Putamen (tissue), 1 donor: ENCODE measurements around the gene AQP4.
A peak's percentile ranks its signal among the peaks of the same experiment; 100 is the strongest.

Source experiments
- DNase-seq: peaks from one replicate; pipeline ENCODE4 v3.0.0-alpha.2; 2016; ENCODE audit warnings: low spot score

The AQP4 gene, protein sequence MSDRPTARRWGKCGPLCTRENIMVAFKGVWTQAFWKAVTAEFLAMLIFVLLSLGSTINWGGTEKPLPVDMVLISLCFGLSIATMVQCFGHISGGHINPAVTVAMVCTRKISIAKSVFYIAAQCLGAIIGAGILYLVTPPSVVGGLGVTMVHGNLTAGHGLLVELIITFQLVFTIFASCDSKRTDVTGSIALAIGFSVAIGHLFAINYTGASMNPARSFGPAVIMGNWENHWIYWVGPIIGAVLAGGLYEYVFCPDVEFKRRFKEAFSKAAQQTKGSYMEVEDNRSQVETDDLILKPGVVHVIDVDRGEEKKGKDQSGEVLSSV

DNA sequence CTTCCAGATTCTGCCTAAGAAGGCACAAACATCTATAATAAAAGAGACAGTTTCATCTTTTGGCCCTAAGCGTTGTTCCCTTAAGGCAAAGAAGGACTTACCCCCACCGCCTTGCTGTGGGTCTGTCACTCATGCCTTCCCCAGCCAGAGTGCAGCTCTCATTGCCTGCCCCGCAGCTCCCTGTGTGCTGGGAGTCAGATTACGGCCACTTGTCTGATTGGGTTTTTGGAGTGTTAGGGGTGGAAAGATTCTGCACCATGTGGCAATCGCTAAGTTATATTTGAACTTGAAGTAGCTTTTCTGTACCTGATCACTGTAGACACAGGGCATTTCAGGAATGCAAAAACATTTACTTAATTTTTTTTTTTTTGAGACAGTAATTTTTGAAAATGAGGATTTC is at the start of gene AQP4:
TSS of gene AQP4 (minus strand) at position 151 of the 400 bp plus-strand sequence. CDS start at position 133, 18 bp downstream.
- no peak for DNase-seq

DNA sequence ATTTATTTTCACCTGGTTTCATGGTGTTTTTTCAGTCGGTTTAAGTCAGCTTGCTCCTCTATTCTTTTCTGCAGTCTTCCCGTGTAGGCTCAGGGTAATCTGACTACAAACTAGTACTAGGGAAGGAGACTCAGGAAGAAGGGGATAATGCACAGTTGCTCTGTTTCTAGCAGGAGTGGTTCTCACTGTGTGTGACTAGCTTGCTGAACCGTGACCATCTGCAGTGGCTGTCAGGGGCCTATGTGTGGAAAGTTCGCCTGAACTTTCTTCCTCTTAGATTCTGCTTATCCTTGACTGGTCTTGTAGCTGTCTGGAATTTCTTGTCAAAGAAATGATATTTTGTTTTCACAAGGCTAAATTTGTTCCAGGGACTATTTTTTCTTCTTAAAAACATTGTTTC is 46.3 kb upstream of the AQP4 start:
- no peak for DNase-seq

DNA sequence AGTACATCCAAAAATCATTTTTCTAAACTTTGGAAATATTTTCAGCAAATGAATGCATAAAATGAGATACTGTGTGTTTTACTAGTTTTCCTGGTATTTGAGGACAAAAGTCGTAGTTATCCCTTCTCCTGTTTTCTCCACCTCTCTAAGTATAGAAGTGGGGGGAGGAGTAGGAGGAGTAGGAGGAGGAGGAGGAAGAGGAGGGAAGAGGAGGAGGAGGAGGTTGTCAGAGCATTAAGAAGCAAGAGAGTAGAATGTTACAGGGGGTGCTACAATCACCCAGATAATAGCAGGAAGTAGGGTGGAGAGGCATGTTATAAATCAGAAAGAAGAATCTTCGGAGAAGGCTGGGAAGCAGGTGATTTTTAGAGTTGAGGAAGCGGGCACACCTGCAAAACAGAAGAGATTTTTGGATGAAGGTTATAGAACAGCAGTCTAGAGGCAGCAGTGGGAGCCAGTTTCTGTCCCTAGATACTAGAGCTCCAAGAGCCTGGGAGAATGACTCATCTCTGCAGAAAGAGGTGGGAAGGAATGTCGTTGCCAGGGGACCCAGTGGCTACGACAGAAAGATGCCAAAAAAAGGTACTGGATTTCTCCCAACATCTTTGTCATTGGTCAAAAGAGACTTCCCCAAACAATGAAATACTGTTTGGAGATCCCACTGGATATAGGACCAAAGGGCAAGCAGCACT is 44.2 kb upstream of the AQP4 start:
- DNase-seq = peak; percentile 66

DNA sequence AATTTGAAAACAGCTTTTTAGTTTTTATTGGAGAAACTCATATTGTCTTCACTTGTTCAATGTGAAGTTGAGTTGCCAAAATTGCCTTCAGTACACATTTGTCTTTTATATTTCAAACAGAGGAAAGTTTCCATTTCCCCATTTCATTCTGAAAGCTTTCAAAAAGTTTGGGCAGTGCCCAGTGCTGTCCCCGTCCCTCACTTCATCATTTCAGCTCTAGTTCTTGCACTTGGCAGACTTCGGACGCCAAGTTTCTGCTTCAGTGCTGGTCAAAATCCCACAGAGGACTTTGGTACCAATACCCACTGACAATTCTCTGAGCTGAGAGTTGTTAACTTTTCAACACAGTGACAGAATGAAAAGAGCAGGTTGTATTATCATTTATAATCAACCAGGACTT is 43.4 kb upstream of the AQP4 start:
- DNase-seq = peak; percentile 70

DNA sequence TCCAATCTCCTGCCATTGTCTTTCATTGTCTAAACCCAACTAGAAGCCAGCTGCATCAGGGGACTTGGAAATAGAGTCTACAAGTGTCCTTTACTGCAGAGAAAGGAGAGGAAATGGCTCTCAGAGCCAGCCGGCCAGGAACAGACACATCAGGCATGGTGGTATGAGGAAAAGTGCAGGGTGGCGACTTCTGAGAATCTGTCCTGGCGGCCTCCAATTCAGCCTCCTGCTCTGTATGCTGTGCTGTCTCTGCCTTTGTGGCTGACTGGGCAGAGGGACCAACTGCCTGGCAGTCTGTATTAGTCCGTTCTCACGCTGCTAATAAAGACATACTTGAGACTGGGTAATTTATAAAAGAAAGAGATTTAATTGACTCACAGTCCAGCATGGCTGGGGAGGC is 36.8 kb upstream of the AQP4 start:
- DNase-seq = peak; percentile 56

DNA sequence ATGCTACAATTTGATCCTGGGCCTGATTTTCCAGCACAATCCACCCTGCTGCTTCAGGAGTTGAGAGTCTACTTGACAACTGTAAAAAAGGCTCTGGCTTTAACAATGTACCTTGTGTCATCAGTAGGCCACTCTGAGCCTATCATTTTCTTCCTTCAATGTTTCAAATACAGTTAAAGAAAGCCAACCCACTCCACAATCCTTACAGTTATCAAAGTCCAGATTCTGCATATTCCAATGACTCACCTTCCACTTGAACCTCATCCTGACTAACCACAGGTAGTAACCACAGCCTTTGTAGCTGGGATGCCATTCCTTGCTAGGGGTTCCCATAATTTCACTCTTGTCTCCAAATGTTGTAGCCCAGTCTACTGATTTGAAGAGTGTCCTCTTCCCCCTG is 35.5 kb upstream of the AQP4 start:
- DNase-seq = no peak

DNA sequence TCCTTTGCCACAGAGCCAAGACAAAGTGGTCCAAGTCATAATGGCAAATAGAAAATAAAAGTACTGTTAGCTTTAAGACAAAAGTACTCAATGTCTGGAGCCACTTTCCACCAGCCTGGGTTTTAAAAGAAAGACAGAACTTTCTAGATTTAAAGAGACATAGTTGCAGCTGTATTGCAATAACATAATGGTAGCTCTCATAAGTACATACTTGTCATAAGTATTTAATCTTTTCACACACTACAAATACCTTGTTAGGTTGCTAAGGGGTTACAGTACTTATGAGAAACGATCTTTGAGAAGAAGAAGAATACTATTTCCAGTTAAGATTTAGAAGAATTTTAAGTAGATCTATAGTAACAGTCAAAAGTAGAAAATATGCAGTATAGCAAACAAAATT is 28.9 kb upstream of the AQP4 start:
- DNase-seq = no peak

DNA sequence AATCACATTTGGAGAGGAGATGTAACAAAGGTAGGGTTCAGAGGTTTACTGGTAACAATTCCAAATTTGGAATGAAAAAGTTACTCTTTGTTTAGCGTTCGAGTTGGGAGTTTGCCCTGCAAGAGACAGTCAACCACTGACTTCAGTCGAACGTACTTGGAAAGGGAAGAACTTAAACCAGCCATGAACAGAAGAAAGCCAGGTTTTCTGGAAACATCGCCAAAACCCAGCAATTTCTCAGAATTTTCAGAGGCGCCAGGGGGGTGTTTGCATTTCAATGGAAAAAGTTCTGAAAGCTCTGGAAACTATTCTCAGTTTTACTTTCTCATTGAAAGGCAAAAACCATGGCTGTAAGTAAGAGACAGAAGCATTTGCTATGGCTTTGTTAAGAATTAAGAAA is 28.5 kb upstream of the AQP4 start:
- DNase-seq = peak; percentile 71

DNA sequence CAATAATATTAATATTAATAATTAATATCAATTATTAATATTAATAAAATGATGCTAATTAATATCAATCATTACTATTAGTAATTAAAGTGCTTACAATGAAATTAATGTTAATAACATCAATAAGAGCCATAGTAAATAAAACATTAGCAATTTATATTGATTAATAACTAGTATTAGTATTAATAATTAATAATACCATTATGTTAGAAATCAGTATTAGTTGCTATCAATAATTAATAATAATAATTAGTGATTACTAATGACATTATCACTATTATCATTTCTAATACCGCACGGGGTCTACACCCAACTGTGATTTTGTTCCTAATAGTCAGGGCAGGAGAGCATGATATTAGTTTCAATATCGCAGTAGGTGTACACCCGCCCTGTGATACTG is 22.8 kb upstream of the AQP4 start:
- no peak for DNase-seq

DNA sequence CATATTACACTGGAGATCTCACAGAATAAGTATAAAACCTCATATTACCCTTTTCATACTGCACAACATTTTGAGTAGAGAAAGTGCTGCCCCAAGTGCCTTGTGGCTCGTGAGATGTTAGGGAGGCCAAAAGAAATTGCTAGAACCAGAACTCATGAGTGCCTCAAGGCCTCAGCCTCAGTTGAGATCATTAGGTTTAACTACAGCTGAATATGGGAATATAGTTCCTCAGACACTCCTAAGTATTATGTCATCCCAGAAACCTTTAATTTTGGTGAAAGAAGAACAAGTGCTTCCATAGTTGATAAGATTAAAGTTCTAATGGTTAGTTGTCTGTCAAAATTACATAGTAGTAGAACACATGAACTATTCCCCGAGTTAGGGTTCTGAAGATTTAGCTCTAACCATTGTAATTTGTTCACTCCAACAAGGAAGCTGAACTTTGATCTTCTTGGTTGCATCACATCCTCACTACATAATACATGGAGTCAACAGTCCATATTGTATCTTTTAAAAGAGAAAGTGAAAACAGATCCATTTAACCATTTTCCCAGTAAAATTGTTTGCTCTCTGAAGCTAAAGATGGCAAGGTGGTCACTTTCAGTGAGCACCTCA is 9.6 kb upstream of the AQP4 start:
- DNase-seq = no peak

DNA sequence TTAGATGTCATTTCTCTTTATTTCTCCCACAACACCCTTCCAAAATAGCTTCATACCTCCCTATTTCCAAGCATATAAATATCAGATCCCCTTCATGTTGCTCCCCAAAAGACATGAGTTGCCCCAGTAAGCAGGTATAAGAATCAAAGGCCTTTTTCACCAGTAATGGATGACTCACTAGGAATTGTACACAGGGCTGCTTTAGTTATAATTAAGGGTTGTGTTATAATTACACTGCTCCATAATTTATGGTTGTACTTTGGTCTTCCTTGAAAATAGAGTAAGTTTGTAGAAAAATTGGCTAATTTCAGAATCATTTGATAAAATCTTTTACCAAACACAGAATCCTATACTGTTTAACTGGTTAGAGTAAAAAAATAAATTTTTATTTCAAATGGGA is 8.8 kb upstream of the AQP4 start:
- no peak for DNase-seq

DNA sequence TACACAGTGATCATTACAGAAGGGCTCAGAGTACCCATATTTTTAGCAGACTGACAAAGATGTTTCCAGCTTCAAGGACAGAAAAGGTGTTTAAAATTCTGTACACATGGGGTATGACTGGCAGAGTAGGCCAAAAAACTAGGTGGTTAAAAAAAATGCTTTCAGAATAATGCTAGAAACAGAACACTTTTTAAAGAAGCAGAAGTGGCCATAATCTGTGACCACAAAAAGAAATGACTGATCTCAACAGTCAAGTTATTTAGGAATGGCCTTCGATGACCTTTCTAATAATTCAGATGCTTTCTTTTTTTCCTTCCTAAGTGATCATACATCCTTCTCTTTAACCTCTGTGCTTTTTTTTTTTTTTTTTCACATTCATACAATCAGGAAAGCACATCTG is 4.1 kb upstream of the AQP4 start:
- DNase-seq = no peak

DNA sequence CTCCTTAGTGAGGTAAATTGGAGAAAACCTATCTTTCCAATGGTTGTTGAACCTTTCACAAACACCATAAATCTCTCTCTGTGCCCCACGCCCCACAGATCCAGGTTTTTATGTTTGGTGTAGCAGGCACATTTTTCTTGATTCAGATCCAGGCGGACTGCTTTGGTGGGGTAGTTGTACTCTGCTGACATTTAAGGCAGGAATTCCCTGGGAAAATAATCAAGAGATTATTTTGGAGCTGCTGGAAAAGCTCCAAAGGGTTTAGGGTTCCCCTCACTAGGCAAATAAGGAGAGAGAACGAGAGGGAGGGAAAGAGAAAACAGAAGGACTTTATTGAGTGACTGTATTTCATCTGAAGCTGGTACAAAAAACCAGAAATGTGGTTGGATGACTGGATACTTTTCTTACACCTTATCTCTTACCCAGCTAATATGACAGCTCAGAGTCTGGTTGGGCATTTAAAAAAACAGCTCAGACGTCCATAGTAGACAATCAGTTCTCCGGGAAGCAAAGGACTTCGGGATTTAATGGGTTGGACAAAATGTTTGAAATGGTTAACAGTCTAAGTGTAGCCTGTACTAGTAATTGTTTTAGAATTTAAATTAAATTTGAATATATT is 3.6 kb upstream of the AQP4 start:
- DNase-seq = no peak

DNA sequence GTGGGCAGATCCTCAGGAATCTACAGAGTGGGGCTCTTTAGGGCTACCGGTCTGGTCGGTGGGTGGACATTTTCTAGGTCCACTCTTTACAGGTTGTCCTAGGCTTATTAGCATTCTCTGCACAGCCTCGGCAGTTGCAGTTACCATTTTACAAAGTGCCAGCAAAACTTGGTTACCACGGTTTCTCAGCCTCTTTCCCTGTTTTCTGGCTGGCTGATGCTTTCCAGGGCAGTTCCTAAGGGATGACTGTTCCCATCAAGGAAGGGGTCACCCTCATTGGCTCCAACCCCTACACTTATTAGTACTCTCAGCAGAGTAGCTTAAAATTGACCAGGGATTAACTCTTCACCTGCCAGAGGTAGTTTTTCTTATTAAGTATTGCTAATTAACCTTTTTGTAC is 2.0 kb upstream of the AQP4 start:
- peak; percentile 63 for DNase-seq

DNA sequence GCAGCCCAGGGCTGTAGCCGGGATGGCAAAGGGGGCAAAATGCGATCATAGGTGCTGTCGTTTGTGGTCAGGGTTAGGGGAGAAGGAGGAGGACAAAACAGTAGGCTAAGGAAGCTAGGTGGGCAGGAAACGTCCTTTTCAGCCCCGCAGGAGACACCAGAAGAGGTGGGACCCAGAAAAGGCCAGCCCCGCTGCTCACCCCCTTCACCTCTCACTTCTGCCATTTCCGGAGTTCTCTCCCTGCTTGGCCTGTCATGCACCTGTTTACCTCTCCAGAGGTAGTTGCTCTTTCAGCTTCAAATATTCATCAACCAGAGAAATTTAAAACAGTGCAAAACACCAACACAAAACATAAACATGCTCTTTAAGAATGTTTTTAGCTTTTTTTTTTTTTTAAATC is 849 bp downstream of the AQP4 start:
- DNase-seq = no peak

DNA sequence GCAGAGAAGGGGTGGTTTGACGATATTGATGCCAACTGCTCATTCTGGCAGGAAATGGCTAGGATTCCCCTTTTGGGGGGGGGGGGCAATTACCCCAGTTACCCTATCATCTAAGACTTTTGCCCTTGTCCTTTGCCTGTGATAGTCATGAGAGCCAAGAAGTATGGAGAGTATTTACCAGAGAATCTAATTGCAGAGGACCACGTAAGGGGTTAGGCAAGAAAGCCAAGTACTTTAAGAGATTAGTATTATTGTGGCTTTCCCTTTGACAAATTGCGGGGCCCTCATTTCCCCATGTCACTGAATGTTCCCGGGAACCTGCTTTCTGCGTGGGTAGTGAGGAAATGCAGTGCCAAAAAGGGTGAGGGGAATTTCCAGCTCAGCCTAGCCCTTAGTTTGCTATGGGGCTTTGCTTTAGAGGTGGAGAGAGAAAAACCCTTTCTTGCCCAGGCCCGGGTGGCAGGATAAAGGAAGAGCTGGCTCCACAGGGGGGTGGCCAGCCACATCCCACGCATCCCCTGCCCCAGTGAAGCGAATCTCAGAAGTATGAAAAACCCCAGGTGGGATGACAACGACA is 1.5 kb downstream of the AQP4 start:
- peak; percentile 77 for DNase-seq

DNA sequence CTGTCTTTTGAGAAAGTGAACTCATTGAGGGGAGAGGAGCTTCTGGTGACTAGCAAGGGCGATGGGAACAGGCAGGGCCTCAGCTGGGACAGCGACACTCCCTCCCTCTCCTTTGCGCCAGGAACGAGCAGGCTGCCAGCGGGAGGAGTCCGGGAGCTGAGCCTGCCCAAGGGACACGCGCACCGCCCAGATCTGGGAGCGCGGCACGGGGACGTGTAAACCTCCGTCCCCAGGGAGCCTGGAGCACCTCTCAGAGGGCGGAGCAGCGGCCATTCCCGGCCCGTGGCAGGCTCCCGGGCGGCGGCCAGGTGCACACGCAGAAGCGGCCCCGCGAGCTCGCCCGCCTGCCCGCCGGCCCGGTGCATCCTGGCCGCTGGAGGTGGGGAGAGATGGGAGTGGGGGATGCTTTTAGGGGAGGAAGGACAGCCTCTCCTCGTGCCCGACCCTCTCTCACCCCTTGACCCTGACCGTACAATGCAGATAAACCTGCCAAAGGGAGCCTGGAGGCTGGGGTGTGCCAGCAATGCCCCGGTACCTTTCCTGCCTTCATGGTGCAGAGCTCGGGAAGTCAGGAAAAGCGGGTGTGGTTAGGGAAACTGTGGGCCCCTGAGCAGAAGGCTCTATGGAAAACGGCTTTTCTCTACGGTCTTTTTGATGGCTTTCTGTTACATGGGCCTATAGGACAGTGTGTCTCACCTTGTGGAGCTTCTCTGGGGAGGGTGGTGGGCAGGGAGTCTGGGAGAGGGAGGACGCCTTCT is 2.2 kb downstream of the AQP4 start:
- peak; percentile 76 for DNase-seq

DNA sequence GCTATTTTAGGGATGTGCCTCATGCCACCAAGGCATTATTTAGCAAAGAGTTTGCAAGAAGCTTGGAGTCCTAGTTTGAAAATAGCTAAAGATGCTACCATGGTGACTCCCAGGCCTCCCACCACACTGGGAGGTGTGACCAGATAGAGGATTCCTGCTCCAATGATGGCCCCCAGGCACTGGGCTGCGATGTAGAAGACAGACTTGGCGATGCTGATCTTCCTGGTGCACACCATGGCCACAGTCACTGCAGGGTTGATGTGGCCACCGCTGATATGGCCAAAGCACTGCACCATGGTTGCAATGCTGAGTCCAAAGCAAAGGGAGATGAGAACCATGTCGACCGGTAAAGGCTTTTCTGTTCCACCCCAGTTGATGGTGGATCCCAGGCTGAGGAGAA is 3.4 kb downstream of the AQP4 start:
- DNase-seq = no peak

DNA sequence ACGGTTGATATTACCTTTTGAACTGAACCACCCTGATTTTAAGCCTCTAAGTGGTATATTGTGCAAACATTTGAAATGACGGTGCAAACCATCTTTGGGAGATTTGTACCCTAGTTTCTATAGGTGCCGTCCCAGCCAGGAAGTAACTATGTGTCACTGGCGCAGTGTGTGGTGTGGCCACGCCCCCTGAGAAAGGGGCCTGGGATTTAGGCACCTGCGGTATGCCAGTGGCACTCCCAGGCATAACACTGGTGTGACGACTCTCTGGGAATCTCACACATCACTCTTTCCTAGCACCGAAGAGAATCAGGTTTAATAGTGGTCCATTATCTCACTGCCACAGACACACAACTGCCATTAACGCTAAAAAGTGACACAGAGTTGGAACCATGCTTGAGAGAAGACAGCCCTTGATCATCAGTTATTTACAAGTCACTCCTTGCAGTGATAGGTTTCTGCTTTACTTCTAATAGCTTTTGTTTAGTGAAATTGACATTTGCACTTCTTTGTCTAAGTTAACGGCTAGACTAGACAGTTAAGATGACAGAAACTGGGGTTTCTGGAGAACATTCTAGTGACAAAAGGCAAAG is 11.1 kb downstream of the AQP4 start:
- no peak for DNase-seq

DNA sequence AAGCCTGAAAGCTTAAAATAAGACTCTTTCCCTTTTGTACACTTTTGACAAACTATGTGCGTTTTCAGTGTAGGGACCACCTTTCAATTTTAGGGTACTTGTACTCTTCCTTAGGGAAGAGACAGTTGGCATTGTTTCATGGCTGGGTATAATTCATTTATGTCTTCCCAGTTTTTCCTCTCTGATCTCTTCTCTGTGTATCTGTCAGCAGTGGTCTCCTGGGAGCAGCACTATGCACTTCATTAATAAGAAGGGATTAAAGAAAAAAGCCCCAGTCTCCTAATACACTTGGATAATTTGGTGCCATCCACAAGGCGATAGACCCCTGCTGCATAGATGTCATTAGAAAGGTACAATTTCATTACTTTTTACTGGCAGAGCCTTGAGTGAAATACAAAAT is 12.1 kb downstream of the AQP4 start:
- DNase-seq = no peak

DNA sequence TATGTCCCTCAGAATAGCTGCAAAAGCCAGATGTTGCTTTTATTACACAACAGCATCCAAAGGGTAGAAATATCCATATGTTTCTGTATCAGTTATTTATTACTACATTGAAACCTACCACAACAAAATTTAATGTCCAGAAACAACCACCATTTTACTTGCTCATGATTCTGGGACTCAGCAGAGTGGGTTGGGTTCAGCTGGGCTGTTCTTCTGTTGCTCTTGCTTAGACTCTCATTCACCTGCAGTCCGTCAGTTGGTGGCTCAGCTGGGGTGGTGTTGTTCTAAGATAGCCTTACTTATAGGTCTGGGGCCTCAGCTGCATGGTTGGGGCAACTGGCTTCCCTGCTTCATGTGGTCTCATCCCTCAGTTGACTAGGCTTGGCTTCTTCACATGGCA is 21.7 kb downstream of the AQP4 start:
- DNase-seq = no peak
